GM21447 (cell line): ENCODE data around the gene ARHGEF26.
"Not testable (repeated sequence)": the region's sequence is repeated elsewhere in the genome, so short reads cannot be mapped to it uniquely, and the experiment has no call there.

Source experiments
- ATAC-seq: cut with Tn5 transposase; IDR thresholded peaks from one replicate; pipeline ENCODE4 v1.9.1; 2021; ENCODE audit not compliant: unreplicated experiment

The ARHGEF26 gene, protein sequence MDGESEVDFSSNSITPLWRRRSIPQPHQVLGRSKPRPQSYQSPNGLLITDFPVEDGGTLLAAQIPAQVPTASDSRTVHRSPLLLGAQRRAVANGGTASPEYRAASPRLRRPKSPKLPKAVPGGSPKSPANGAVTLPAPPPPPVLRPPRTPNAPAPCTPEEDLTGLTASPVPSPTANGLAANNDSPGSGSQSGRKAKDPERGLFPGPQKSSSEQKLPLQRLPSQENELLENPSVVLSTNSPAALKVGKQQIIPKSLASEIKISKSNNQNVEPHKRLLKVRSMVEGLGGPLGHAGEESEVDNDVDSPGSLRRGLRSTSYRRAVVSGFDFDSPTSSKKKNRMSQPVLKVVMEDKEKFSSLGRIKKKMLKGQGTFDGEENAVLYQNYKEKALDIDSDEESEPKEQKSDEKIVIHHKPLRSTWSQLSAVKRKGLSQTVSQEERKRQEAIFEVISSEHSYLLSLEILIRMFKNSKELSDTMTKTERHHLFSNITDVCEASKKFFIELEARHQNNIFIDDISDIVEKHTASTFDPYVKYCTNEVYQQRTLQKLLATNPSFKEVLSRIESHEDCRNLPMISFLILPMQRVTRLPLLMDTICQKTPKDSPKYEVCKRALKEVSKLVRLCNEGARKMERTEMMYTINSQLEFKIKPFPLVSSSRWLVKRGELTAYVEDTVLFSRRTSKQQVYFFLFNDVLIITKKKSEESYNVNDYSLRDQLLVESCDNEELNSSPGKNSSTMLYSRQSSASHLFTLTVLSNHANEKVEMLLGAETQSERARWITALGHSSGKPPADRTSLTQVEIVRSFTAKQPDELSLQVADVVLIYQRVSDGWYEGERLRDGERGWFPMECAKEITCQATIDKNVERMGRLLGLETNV

GRCh38 chr3:154120961-154121700 lies at the start of gene ARHGEF26:
Gene ARHGEF26, plus strand, starts transcription at chr3:154121390. Its CDS starts 603 bp downstream, at chr3:154121993.
- ATAC-seq: peak; percentile 67

GRCh38 chr3:154074966-154075365 lies 46.2 kb upstream of the ARHGEF26 start:
- ATAC-seq: no peak

- ATAC-seq: no peak
Measured at GRCh38 chr3:154078672-154079071, 42.5 kb upstream of the ARHGEF26 start.

DNA sequence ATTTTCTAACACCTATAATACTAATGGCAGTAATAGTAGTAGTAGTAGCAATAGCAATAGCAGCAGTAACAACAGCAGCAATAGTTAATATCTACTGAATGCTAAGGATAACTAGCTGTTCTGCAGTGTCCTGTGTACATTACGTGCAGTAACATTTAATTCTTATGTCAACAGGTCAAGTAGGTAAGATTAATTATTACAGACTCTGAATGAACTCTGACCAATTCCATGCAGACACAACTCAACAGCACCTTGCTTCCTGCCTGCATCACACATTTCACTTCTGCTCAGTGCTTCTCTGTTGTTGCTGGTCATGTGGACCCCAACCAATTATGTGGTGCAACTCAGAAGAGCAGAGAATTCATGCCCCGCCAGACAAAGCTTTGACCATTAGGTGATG lies 39.9 kb upstream of the ARHGEF26 start:
- no peak for ATAC-seq

GRCh38 chr3:154085071-154085470 lies 36.1 kb upstream of the ARHGEF26 start:
- no peak for ATAC-seq

DNA sequence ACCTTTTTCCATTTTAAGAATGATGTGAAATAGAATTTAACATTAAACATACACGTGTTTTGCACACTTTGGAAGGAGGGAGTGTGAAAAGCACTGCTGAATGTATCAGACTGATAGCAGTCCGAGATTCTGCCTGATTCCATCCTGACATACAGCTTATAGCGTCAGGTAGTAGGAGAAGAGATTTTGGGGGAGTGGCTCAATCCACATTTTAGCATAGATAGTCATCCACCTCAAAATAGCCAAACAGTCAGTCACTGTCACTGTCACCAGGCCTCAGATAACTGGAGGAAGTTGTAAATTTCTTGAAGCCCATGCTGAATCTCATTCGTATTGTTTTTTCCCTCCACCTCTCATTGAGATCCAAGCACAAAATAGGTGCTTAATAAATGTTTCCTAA lies 35.4 kb upstream of the ARHGEF26 start:
- ATAC-seq: no peak

DNA sequence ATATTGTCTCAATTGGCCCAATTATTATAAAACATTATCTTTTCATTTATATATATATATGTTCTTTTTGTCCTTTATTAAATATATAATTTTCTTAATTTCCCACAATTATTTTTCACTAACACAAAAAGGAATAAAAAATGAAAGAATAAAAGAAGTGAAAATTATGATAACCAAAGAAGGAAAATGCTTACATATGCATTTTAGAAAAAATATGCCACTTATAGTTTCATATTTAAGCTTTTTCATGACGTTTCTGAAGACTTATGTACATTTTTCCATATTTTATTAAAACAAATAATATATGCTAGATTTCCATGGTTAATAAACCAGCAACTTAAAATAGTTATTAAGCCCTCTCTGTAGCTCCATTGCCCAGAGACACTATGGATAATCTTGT lies 34.9 kb upstream of the ARHGEF26 start:
- ATAC-seq: no peak

DNA sequence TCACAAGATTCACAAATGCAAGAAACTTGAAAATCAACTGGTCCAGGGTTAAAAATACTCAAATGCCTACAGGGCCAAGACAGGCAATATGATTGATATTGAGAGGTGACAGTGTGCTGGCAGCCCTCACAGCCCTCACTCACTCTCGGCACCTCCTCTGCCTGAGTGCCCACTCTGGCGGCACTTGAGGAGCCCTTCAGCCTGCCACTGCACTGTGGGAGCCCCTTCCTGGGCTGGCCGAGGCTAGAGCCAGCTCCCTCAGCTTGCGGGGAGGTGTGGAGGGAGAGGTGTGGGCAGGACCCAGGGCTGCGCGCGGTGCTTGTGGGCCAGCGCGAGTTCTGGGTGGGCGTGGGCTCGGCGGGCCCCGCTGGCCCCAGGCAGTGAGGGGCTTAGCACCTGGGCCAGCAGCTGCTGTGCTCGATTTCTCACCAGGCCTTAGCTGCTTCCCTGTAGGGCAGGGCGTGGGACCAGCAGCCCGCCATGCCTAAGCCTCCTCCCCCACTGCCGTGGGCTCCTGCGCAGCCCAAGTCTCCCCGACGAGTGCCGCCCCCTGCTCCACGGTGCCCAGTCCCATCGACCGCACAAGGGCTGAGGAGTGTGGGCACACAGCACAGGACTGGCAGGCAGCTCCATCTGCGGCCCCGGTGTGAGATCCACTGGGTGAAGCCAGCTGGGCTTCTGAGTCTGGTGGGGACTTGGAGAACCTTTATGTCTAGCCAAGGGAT lies 33.3 kb upstream of the ARHGEF26 start:
- ATAC-seq: not testable (repeated sequence)

DNA sequence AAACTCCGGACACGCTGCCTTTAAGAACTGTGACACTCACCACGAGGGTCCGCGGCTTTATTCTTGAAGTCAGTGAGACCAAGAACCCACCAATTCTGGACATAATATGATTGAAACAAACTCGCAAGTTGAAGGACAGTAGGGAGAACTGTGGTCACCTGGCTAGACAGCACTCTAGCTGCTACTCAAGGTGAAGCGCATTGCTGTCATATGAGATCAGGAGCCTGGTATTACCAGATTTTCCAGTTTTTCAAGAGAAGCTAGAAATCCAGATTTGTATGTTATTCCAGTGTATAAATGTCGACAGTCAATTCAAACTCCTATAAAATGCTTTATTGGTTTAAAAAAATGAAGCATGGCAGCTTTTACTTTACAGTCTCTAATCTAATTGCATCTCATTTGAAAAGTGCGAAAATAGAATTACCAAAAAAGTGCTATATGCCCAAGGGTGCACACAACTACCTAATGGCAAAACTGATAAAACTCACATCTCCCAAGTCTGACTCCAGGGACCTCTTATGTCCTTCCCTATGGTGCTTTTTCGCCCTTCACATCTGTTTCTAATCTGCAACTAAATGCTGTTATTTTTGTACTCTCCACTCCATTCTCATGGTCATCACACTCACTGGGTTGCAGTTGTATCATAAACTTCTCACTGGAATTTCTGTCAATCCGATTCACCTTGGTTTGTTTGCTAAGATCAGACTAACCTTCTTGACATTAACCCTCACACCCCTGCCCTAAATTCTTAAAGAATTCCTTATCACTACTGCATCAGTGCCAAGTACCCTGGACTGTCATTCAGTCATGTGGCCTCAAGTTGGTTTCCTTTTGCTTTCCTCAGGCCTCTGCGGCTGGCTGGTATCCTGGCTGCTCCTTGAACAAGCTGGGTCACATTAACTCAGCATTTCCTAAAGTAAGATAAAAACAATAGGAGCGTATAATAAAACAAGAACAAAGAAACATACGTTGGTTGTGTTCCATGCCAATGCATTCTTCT lies 31.5 kb upstream of the ARHGEF26 start:
- ATAC-seq: no peak

DNA sequence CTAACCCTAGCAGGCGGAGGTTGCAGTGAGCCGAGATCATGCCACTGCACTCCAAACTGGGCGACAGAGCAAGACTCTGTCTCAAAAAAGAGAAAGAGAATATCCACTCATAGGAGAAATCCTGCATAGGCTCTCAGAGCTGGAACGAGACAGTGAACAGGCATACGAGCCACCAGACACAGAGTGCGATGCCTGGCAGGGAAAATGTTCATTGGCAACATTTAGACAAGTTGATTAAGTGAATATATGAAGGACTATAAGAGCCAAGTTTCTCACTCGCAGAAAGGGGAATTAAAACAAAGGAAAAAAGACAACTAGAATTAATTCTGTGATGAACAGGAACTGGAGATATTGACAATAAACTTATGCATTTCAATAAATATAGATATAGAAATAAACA lies 27.1 kb upstream of the ARHGEF26 start:
- no peak for ATAC-seq

GRCh38 chr3:154095832-154096421 lies 25.3 kb upstream of the ARHGEF26 start:
- ATAC-seq: no peak

DNA sequence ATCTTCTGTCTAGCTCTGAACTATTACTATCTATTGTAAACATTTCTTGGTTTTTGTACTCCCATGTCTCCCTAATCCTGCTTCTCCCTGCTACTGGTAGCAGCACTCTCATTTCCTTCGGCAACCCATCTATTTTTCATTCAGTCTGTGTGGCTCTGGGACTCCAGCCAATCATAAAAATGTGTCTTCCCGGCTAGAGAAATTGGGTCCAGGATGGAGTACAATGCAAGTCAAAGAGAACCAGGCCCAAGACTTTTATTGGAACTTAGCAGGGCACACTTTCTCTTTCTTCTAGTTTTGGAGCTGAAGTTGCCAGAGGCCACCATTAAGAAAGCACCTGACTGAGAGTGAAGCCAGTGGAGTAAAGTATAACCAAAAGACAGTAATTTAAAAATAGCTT lies 22.8 kb upstream of the ARHGEF26 start:
- no peak for ATAC-seq

- no peak for ATAC-seq
Measured at GRCh38 chr3:154100556-154100955, 20.6 kb upstream of the ARHGEF26 start.

DNA sequence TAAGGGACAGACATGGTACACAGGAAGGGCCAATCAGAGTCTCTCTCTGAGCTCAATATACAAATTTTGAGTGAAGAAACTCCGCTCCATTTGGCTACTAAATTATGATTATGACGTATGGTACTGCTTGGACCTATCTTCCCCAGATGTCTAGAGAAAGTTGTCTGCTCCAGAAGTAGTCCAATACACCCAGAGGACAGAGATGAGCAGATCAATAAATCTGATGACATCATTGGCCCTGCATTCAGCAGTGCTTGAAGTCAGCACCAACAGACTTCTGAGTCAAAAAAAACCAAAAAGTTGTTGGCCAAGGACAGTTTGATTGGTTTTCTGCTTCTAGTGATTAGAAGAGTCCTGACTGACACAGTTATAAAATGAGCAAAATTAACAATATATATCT lies 19.9 kb upstream of the ARHGEF26 start:
- no peak for ATAC-seq

GRCh38 chr3:154102225-154102624 lies 19.0 kb upstream of the ARHGEF26 start:
- ATAC-seq: no peak

- ATAC-seq: no peak
Measured at GRCh38 chr3:154105218-154105975, 15.8 kb upstream of the ARHGEF26 start.

DNA sequence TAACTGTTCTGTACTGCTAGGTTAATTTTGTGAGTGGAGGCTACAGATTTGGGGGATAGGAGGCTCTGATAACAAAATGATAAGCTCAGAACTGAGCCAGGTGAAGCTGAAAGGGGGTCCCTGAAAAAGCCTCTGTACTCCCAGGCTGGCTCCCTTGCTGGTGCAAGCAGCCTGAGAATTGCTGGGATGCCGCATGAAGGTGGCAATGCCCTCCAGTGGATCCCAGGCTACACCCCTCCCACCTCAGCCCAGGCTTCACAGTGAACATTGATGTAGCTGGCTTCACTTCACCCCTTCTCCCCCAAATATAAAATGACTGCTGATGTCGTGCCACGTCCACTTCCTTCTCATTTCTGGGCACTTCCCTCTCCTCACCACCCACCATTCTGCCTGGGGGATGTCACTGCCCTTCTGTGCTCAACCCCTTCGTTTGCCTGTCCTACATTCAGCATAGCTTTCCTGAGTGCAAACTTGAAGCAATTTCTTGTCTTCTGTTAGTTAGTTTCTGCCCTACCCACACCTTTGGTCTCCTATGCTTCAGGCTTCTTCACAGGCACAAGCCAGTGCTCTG lies 9.7 kb upstream of the ARHGEF26 start:
- no peak for ATAC-seq
